ENCODE results near the gene TMA7. TPM values are rescaled to one million over a fixed set of nuclear protein-coding genes. Genes with fewer than 3 reads are reported as not detected.

The TMA7 gene
- total and polyA plus RNA-seq, 9 of the 15 experiments (the other 6 are each of a cell fraction or from before 2014, with no cell fraction given): 209 to 1,003 (median 486) TPM

- TF ChIP-seq ZBTB40 (IDR thresholded peaks at IDR 0.05): peak; percentile 96
- no peak for TF ChIP-seq ZBTB40 (CRISPR knock-in tag; IDR thresholded peaks at IDR 0.05)
- TF ChIP-seq SMARCA4 (IDR thresholded peaks at IDR 0.05): 0 out of 2 replicates have a peak, but pooled peaks have one; percentile 17
- peak; percentile 69; the same call in 1 of the 2 replicates for TF ChIP-seq HCFC1 (IDR thresholded peaks at IDR 0.05; ENCODE audit: low read depth, low read length)
- peak; percentile 65; the same call in 1 of the 2 replicates for TF ChIP-seq PML (IDR thresholded peaks at IDR 0.05; ENCODE audit: low read length)
- TF ChIP-seq ZBTB33 (CRISPR knock-in tag; IDR thresholded peaks at IDR 0.05): no peak
- no peak for TF ChIP-seq ZBTB2 (IDR thresholded peaks at IDR 0.05)
- TF ChIP-seq E2F4 (CRISPR knock-in tag; IDR thresholded peaks at IDR 0.05; ENCODE audit: low read depth): no peak
- peak; percentile 43 for TF ChIP-seq ASH1L (IDR thresholded peaks at IDR 0.05; ENCODE audit: borderline replicate concordance, low read depth, partially characterized antibody)
- peak; percentile 93 for TF ChIP-seq GABPB1 (CRISPR knock-in tag; IDR thresholded peaks at IDR 0.05)
- no peak for TF ChIP-seq MEF2D (tag; conservative IDR thresholded peaks at IDR 0.05; ENCODE audit: low read depth)
- peak; percentile 71 for TF ChIP-seq ETV1 (tag; conservative IDR thresholded peaks at IDR 0.05; ENCODE audit: low read depth)
- no peak for TF ChIP-seq RFX7 (CRISPR knock-in tag; IDR thresholded peaks at IDR 0.05)
Observed at GRCh38 chr3:48439820-48440589, at the start of gene TMA7, which contains the start of gene CCDC51 (continued).

Data from K562 (cell line).